SK-N-SH (cell line): Measurements from ENCODE around the gene TCTN1. TPM values are rescaled to one million over a fixed set of nuclear protein-coding genes. Genes with fewer than 3 reads are reported as not detected.

Experiments used
- CTCF ChIA-PET: fragments of 300-600, 350-600 bp; formaldehyde crosslinking; extraction: SDS; loops from one replicate; lab custom pipeline; 2021; lab: Yijun Ruan, JAX
- POLR2A ChIA-PET: fragments of 350-600 bp; sonication (Branson Sonifier 250); formaldehyde crosslinking; extraction: SDS; loops from one replicate; lab custom pipeline; 2020; ENCODE audit warnings: antibody characterized with exemption, inconsistent platforms; lab: Yijun Ruan, JAX
- DNase-seq: peaks from one replicate; pipeline ENCODE4 v3.0.0; 2012
- H2AFZ ChIP-seq: fragments of 200-600 bp; sonication (generic); 2 replicates; pipeline ENCODE4 v1.8.1; 2016; ENCODE audit warnings: antibody characterized with exemption, mild to moderate bottlenecking, low read depth
- H3F3A ChIP-seq: fragments of 200-600 bp; sonication (generic); replicated peaks from 2 replicates; pipeline ENCODE3; 2016; ENCODE audit warnings: antibody characterized with exemption, mild to moderate bottlenecking; ENCODE audit not compliant: insufficient read depth
- H3K27ac ChIP-seq, 2 experiments: fragments of 200-500 bp in 1 of 2; fragments of 200-600 bp in 1 of 2; sonication (Bioruptor generic) in 1 of 2; sonication (generic), shearing (Covaris generic) in 1 of 2; 2 replicates each; pipeline versions ENCODE4 v1.5.1 to v1.6.1; 2014 to 2016; ENCODE audit warnings: low read depth in 2 of 2, inconsistent platforms in 1 of 2, low read length in 1 of 2, mild to moderate bottlenecking in 1 of 2, mixed read lengths in 1 of 2
- H3K27me3 ChIP-seq: fragments of 200-600 bp; sonication (generic), shearing (Covaris generic); 2 replicates; pipeline ENCODE4 v1.6.1; 2016; ENCODE audit warnings: mixed run types; ENCODE audit not compliant: insufficient read depth
- H3K36me3 ChIP-seq, 2 experiments: fragments of 200-500 bp in 1 of 2; fragments of 200-600 bp in 1 of 2; sonication (Bioruptor generic) in 1 of 2; sonication (generic) in 1 of 2; replicated peaks in 1 of 2; 2 replicates each; pipeline versions ENCODE3 to v1.5.1; 2014 to 2016; ENCODE audit warnings: low read length in 1 of 2, mild to moderate bottlenecking in 1 of 2; ENCODE audit not compliant: insufficient read depth in 2 of 2, control insufficient read depth in 1 of 2
- H3K4me1 ChIP-seq, 2 experiments: fragments of 200-500 bp in 1 of 2; fragments of 200-600 bp in 1 of 2; sonication (Bioruptor generic) in 1 of 2; sonication (generic), shearing (Covaris generic) in 1 of 2; 2 replicates each; pipeline versions ENCODE4 v1.5.1 to v1.6.1; 2014 to 2016; ENCODE audit warnings: low read depth in 1 of 2, low read length in 1 of 2, mixed run types in 1 of 2; ENCODE audit not compliant: insufficient read depth in 2 of 2, control insufficient read depth in 1 of 2
- H3K4me2 ChIP-seq: fragments of 200-600 bp; sonication (generic), shearing (Covaris generic); 2 replicates; pipeline ENCODE4 v1.6.1; 2017; ENCODE audit warnings: mixed run types
- H3K4me3 ChIP-seq, 2 experiments: fragments of 200-500 bp in 1 of 2; fragments of 200-600 bp in 1 of 2; sonication (Bioruptor generic) in 1 of 2; sonication (generic), shearing (Covaris generic) in 1 of 2; 2 replicates each; pipeline versions ENCODE4 v1.5.1 to v1.8.1; 2014 to 2016; ENCODE audit warnings: low read depth in 2 of 2, inconsistent platforms in 1 of 2, low read length in 1 of 2, mild to moderate bottlenecking in 1 of 2, mixed read lengths in 1 of 2, moderate library complexity in 1 of 2
- H3K79me2 ChIP-seq: fragments of 200-600 bp; sonication (generic); 2 replicates; pipeline ENCODE4 v1.8.1; 2017; ENCODE audit warnings: mild to moderate bottlenecking; ENCODE audit not compliant: insufficient read depth
- H3K9ac ChIP-seq: fragments of 200-600 bp; sonication (generic); 2 replicates; pipeline ENCODE4 v1.6.1; 2017; ENCODE audit warnings: mixed run types
- H3K9me2 ChIP-seq: fragments of 200-600 bp; sonication (generic); 2 replicates; pipeline ENCODE4 v1.6.1; 2017; ENCODE audit warnings: mixed run types
- H3K9me3 ChIP-seq: fragments of 200-600 bp; sonication (generic); 2 replicates; pipeline ENCODE4 v1.6.1; 2017; ENCODE audit warnings: mixed run types, mild to moderate bottlenecking, moderate library complexity
- H4K20me1 ChIP-seq: fragments of 200-600 bp; sonication (generic); 2 replicates; pipeline ENCODE4 v1.6.1; 2017; ENCODE audit warnings: mild to moderate bottlenecking, mixed run types; ENCODE audit not compliant: insufficient read depth
- CHD2 ChIP-seq: fragments of 150-350 bp; IDR thresholded peaks from 2 replicates; pipeline ENCODE4 v1.6.1; 2018; ENCODE audit warnings: low read length; ENCODE audit not compliant: partially characterized antibody
- ELF1 ChIP-seq: IDR thresholded peaks from 2 replicates; pipeline ENCODE4 v1.4.0; 2012
- GATA2 ChIP-seq: sonication (generic); formaldehyde crosslinking; IDR thresholded peaks from 2 replicates; pipeline ENCODE4 v1.5.0; 2020; ENCODE audit warnings: mild to moderate bottlenecking, missing genetic modification reagents
- IRF3 ChIP-seq: fragments of 150-350 bp; IDR thresholded peaks from 2 replicates; pipeline ENCODE4 v1.6.1; 2016; ENCODE audit warnings: mild to moderate bottlenecking, low read depth, low read length
- MAX ChIP-seq: IDR thresholded peaks from 2 replicates; pipeline ENCODE4 v1.4.0; 2012; ENCODE audit warnings: low read depth
- MXI1 ChIP-seq: IDR thresholded peaks from 2 replicates; pipeline ENCODE4 v1.6.1; 2012; ENCODE audit warnings: mild to moderate bottlenecking, low read depth, low read length, improper control_type of control experiment
- NFIC ChIP-seq: IDR thresholded peaks from 2 replicates; pipeline ENCODE4 v1.4.0; 2012; ENCODE audit warnings: borderline replicate concordance
- NRF1 ChIP-seq: IDR thresholded peaks from 2 replicates; pipeline ENCODE4 v1.6.1; 2012; ENCODE audit warnings: low read depth, mild to moderate bottlenecking, low read length
- PBX3 ChIP-seq: IDR thresholded peaks from 2 replicates; pipeline ENCODE4; 2012
- RFX5 ChIP-seq: IDR thresholded peaks from 2 replicates; pipeline ENCODE4 v1.6.1; 2012; ENCODE audit warnings: mild to moderate bottlenecking, improper control_type of control experiment, low read length
- RXRA ChIP-seq: IDR thresholded peaks from 2 replicates; pipeline ENCODE4 v1.4.0; 2012; ENCODE audit warnings: low read depth, mild to moderate bottlenecking, borderline replicate concordance
- SMC3 ChIP-seq: IDR thresholded peaks from 2 replicates; pipeline ENCODE4 v1.6.1; 2012; ENCODE audit warnings: low read depth, low read length, improper control_type of control experiment
- YY1 ChIP-seq: IDR thresholded peaks from 2 replicates; pipeline ENCODE4 v1.4.0; 2012; ENCODE audit warnings: low read depth, mild to moderate bottlenecking
- ZBTB33 ChIP-seq: IDR thresholded peaks from 2 replicates; pipeline ENCODE4 v1.4.0; 2012; ENCODE audit warnings: low read depth, borderline replicate concordance
- WGBS: methylation state at CpG from one replicate; pipeline ENCODE4 v1.1.6; 2017; ENCODE audit warnings: low lambda C conversion rate; 5-methylcytosine and 5-hydroxymethylcytosine counted together
- polyA plus RNA-seq, 3 experiments: library from polyadenylated mRNA; depleted of rRNA; stranded (reverse); fragments of >200 nt; gene quantifications; 2 replicates each; pipeline ENCODE4 v1.2.3, GENCODE V29; 2012

Gene TCTN1
- polyA plus RNA-seq, 1 of the 3 experiments (the other 2 are of a cell fraction) = 40.2 TPM

- TF ChIP-seq IRF3 = no peak
- no peak for TF ChIP-seq NRF1
- TF ChIP-seq ZBTB33 = no peak
- no peak for TF ChIP-seq YY1
- TF ChIP-seq MAX = no peak
- TF ChIP-seq NFIC = no peak
- no peak for TF ChIP-seq RFX5
- TF ChIP-seq MXI1 = peak; percentile 70
- TF ChIP-seq PBX3 = no peak
- no peak for TF ChIP-seq ELF1
- peak; percentile 85 for TF ChIP-seq GATA2 (CRISPR knock-in tag)
- no peak for TF ChIP-seq SMC3
Measured at GRCh38 chr12:110694330-110694901, 80.5 kb downstream of the TCTN1 start (continued).

- Histone ChIP-seq H4K20me1 (no peaks in the 10 kb centered on the region), H2AFZ (no peak overlapping the region), H3K9me3 (no peaks in the 10 kb centered on the region), H3K9ac (no peak overlapping the region), H3K79me2 (no peaks in the 10 kb centered on the region), H3K4me3 (no peak overlapping the region), H3K9me2 (no peaks in the 10 kb centered on the region), H3F3A (no peaks in the 10 kb centered on the region), H3K36me3 (no peaks in the 10 kb centered on the region), H3K4me2 (no peak overlapping the region), H3K27me3 (no peaks in the 10 kb centered on the region; the same call in 1 of the 2 replicates), H3K27ac (no peak overlapping the region), H3K4me1 (peaks cover 0 to 25% of the 10 kb centered on the region in 2 experiments; a peak in 1 of 4 replicates)
- no peak for DNase-seq
- ChIA-PET POLR2A (no interaction called here), CTCF (no interaction called here)
- 76% methylated on average over 3 of the region's 3 CpGs for WGBS
- TF ChIP-seq CHD2 (no peak), RXRA (no peak), NRF1 (no peak), NFIC (no peak)
Measured at GRCh38 chr12:110696283-110696682, 82.4 kb downstream of the TCTN1 start.
